Measurements from ENCODE around the gene LIN28B.

The LIN28B gene

DNA sequence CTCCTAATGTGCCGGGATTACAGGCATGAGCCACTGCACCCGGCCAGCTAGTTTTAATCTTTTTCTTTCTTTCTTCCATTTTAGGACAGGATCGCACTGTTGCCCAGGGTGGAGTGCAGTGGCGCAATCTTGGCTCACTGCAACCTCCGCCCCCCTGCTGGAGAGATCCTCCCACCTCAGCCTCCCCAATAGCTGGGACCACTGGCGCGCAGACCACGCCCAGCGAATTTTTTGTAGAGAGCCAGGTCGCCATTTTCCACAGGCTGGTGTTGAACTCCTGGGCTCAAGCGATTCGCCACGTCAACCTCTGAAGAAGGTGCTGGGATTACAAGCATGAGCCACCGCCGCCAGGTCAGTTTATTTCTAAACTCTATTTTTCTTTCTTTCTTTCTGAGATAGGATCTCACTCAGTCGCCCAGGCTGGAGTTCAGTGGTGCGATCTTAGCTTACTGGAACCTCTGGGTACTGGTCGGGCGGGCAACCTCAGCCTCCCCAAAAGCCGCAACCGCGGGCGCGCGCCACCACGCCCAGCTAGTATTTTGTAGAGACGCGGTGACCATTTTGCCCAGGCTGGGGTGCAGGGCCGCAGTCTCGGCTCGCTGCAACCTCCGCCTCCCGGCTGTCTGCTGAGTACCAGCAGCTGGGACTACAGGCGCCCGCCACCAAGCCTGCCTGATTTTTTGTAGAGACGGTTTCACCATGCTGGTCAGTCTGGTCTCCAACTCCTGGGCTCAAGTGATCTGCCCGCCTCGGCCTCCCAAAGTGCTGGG is 20.0 kb upstream of the LIN28B start:
- TF ChIP-seq, protein P1, sequence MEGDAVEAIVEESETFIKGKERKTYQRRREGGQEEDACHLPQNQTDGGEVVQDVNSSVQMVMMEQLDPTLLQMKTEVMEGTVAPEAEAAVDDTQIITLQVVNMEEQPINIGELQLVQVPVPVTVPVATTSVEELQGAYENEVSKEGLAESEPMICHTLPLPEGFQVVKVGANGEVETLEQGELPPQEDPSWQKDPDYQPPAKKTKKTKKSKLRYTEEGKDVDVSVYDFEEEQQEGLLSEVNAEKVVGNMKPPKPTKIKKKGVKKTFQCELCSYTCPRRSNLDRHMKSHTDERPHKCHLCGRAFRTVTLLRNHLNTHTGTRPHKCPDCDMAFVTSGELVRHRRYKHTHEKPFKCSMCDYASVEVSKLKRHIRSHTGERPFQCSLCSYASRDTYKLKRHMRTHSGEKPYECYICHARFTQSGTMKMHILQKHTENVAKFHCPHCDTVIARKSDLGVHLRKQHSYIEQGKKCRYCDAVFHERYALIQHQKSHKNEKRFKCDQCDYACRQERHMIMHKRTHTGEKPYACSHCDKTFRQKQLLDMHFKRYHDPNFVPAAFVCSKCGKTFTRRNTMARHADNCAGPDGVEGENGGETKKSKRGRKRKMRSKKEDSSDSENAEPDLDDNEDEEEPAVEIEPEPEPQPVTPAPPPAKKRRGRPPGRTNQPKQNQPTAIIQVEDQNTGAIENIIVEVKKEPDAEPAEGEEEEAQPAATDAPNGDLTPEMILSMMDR (IDR thresholded peaks at IDR 0.05), result no peak

DNA sequence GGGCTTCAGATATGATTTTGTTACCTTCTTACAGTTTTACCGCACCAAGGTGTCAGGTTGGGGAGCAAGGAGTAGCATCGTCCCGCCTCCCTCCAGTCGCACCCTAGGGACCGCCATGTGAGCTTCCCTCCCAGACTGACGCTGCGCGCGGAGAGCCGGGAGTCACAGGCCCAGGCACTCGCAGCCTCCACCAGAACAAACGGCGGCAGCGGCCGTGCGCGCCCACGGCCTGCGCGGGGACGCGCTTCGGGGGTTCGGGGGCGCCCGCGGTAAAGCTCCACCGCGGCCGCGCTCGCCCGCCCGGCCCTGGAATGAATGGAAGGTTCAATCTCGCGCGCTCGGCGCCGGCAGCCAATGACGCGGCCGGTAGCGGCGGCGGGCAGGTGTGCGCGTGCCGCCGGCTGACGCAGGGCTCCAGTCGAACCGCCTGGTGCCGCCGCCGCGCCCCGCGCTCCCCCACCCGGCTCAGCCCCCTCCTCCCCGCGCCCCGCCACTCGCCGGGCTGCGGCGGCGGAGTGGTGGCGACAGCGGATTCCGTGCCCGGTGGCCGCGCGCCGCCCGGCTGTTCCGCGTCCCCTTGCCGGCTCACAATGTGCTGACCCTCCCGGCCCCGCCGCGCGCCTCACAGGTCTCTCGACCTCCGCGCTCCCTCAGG is 16.5 kb upstream of the LIN28B start:
- TF ChIP-seq, protein P1 (IDR thresholded peaks at IDR 0.05), result no peak

DNA sequence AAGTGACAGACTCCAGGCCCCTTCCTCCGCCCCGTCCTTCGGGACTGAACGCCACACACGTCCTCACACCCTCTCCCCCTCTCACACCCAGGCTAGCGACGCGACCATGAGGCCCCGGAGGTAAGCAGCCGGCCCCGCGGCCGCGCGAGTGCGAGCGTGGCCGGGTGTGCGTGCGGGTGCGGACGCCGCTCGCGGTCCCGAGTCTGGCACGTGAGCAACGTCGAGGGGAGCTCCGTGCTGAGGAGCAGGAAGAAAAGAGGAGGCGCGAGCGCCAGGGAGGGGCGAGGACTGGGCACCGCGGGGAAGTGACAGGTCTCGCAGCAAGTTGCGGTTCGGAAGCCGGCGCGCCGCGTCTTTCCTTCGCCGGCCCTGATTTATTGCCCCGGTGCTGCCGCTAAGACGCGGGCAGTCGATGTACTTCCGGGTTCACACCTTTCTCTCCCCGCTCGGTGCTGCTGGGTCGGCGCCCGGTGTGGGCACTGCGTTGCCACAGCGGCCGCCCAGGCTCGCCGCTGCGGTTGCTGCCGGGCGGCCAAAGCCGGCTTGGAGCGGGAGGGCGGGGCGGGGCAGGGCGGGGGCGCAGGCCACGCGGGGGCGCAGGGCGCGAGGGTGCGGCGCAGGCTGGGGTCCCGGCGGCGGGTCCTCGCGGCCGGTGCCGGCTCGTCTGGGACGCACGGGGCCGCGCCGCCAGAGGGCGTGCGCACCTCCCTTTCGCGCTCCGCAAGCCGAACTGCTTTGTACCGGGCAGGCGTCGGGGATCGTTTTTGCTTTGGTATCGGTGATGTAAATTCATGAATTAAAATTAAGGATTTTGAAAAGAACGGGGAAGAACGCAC is 15.8 kb upstream of the LIN28B start:
- TF ChIP-seq, protein P1 (IDR thresholded peaks at IDR 0.05), result peak; percentile 88

DNA sequence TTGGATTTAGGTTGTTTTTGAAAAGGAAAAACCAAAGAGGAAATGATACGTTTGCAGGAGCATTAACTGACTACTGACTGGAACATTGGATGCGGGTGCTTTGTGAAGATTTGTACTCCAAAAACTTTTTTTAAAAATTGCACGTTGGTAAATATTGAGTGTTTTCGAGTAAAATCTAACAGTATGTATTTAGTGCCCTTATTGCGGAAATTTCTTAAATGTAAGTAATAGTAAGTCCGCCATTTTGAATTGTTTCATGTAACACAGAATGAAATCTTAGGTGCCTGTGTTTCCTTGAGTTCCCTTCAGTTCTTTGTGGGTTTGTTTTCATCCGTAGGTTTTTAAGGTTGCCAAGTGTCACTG is 15.2 kb upstream of the LIN28B start:
- TF ChIP-seq, protein P1 (IDR thresholded peaks at IDR 0.05), result no peak

DNA sequence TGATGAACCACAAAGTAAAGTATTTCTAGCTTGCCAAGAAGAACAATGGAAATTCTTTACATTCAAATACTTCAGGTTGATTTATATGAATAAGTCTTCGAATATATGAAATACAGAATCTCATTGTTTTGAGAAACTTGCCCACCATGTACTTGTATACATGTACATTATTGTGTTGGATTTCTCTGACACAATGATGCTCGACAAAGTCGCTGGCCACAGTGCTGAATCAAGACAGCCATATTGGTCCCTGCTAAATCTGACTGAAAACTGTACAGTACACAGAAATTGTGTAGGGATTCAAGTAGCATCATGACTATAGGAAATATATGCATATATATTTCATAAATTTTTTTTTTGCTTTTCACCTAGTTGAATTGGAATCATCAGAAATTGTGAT is 13.1 kb upstream of the LIN28B start:
- TF ChIP-seq, protein P1 (IDR thresholded peaks at IDR 0.05), result no peak

DNA sequence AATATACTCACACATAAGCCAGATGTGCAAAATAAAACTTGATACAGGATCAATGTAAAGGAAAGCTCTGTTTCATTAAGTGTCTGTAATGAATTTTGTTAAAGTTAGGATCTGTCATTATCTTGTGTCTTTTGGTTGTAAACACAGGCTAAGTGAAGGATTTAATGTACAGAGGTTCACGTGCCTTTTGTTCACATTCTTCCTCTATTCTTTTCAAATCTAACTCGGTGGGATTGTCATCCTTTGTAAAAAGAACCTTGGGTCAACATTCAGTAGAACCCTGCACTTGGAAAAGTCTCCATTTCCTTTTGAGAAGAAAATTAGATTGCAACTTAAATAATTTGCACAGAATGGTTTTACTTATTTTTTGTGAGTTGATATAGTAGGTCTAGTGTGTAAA is 7.7 kb upstream of the LIN28B start:
- TF ChIP-seq, protein P1 (IDR thresholded peaks at IDR 0.05), result no peak

DNA sequence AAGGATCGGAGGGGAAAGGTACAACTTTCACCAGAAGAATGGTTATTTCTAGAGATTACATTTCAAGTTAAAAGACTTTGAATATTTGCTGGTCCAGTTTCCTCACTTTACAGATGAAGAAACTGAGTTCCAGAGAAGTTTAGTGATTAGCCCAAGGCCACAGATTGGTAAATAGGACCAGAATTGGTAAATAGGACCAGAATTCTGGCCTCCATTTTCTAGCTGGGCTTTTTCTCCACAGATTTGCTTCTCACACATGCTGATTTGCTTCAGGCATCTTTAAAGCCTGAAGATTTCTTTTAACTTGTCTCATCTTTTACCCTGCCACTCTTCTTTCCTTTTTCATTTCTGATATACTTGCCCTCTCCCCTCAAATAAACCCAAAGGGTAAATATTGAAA is 5.2 kb upstream of the LIN28B start:
- TF ChIP-seq, protein P1 (IDR thresholded peaks at IDR 0.05), result no peak
